Hindlimb muscle (tissue), 1 donor: ENCODE data around the gene CHSY3. TPM values are rescaled to one million over a fixed set of nuclear protein-coding genes. Genes with fewer than 3 reads are reported as not detected.
A peak's percentile ranks its signal among the peaks of the same experiment; 100 is the strongest.

ENCODE experiments used
- DNase-seq: peaks from one replicate; pipeline ENCODE4 v3.0.0-alpha.2; 2013
- polyA plus RNA-seq: library from polyadenylated mRNA; unstranded; fragments of 120-200 nt; gene quantifications from one replicate; pipeline ENCODE4 v1.2.1, GENCODE V29; 2013; ENCODE audit not compliant: insufficient read length

CHSY3 gene
- polyA plus RNA-seq, 1 donor: 4.4 TPM

DNA sequence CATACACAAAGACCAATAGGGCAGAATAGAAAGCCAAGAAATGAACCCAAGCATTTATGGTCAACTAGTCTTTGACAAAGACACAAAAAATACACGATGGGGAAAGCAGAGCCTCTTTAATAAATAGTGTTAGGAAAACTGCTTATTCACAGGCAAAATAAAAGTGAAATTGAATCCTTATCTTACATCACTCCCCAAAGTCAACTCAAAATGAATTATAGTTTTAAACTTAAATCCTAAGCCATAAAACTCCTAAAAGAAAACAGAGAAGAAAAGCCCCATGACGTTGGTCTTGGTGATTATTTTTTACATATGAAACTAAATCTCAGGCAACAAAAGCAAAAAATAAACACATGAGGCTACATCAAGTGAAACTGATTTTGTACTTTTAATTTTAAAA lies 46.8 kb downstream of the CHSY3 start:
- no peak for DNase-seq

DNA sequence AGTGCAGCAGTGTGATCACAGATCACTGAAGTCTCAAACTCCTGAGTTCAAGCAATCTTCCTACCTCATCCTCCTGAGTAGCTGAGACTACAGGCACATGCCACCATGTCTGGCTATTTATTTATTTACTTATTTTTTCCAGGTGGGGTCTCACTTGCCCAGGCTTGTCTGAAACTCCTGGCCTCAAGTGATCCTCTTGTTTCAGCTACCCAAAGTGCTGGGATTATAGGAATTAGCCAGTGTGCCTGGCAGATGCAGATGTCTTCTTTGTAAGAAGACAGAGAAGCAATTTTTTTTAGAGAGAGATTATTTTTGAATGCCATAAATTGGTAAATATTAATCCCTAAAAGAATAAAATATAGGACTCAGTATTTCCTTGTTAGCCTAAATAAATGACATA lies 54.3 kb downstream of the CHSY3 start:
- DNase-seq: no peak

DNA sequence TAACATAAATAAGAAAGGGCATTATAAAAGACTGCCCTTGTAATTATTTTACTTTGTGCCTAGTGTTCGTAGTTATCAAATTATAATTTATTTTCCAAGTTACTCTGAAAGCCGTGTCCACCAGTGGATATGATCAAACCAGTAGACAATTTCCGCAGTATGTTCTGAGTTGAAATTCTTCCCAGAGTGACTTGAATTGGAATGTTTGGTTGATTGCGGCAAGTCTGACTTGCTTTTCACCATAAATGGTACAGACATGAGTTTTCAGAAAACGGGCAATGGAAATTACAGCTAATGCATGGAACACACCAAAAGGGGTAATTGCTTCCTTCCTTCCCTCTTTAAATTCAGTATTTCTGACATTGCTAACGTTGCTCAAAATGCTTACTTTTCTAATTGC lies 56.6 kb downstream of the CHSY3 start:
- DNase-seq: peak; percentile 1

DNA sequence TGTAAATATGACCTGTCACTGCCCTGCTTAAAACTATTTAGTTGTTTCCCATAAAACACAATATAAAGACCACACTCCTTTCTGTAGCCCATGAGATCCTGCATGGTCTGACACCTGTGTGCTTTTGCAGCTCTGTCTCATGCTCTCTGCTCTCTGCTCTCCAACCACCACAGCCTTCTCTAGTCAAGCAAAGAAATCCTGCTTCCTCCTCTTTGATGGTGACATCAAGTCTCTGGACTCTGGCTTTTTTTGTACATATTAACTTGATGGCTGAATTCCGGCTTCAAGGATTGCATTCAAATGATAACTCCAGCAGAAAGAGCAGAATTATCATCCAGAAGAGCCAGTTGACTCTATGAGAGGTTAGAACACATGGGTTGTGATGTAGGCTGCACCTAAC lies 58.2 kb downstream of the CHSY3 start:
- DNase-seq: no peak

DNA sequence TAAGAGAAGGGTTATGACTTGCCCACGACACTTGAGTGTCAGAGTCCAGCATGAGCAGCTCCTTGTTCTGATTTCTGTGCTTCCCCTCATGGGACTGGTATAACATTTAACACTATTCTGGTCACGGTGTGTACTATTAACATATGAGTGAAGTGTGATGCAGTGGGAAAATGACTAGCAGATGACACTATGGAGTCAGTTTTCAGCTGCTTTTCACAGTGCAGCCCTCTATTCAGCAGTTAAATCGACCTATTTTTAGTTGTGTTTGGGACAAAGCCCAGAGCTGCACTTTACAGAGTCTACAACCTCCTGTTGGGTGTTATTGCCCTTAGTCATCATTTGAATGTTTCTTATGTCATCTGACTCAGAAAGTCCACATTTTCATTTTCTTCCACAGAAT lies 59.1 kb downstream of the CHSY3 start:
- DNase-seq: peak; percentile 7

DNA sequence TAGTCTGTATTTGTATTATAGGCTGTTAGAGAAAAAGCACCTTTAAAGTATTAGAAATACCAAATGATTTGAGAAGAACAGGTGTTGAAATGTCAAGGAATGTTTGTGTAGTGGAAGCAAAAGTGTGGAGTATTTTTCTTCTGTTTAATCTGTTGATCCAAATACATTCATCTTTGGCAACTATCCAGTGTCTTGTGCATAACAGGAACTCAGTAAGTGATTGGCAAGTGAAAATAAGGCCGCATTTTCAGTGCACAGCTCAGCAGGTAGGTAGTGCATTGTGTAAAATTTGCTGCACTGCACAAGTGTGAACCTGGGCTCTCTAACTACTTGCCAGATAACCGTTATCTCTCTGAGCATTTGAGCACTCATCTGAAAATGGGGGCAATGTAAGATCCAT lies 61.8 kb downstream of the CHSY3 start:
- no peak for DNase-seq

DNA sequence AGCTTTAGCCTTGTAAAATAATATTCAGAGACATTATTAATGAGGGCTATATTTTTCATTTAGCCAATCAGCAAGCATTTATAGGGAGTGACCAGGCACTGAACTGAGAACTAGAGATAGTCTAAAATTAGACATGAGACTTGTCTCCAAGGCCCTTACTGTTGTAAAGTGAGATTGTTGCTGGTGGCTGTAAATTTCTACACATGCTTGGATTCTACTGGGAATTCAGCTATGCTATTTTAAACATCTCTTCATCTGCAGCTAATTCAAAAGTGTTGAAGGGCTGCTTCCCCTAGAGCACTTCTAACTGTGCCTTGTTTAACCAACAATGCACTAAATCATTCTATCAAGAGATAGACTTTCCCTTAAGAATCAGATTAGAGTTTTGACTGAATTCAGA lies 67.4 kb downstream of the CHSY3 start:
- no peak for DNase-seq

DNA sequence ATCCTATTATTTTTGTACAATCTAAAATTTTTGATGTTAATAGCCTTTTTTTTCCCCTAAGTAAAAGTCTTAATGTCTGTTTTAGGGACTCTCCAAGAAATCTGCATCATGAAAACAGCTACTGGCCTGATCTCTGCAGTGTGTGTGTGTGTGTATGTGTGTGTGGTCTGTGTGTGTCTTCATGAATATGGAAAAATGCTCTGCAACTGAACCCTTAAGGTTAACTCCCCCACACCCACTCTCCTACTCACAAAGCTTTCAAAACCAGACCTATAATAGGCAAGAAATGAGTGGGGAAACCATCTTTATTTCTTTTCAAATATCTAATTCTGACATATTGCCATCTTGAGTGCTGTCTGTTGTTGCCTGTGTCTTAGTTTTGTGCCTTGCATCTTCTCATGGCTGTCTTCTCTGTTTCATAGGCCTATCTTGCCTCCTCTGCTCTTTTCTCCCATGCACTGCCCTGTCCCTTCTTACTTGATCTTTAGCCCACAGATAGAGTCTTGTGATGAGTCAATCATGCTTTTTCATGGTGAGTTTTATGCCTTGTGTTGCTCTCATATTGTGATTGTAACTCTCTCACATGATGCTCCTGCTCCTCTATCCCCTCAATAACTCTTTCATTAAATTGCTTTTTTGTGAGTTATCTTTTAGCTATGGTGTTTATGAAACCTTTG lies 68.3 kb downstream of the CHSY3 start:
- no peak for DNase-seq

DNA sequence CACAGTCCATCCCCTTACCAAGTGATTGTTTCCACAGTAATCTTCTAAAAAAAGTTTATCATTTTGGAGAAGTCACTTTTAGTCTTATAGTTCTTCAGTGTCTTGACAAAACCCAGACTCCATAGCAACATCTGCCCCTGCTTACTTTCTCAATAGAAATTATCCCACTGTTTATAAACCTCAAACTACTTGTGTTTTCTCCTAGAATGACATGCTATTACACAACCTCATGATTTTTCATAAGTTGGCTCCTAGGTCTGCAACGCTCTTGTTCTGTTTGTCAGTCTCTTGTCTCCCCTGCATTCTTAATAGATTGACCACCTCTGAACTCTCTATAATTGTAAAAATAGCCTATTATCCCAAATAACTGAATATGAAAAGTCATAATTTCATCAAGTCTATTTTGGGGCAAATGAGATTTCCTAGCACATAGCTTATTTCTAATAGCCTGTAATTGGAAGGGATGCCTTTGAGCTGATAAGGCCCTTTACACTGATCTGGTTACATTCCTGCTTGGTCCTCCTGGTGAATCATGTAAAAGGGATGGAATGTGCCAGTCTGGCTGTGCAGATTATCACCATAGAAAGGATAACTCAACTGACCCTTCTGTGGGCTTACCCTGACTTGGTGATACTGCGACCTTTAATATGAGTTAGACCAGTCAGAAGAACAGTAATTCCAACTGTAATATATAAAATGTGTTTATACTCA lies 69.6 kb downstream of the CHSY3 start:
- DNase-seq: no peak

DNA sequence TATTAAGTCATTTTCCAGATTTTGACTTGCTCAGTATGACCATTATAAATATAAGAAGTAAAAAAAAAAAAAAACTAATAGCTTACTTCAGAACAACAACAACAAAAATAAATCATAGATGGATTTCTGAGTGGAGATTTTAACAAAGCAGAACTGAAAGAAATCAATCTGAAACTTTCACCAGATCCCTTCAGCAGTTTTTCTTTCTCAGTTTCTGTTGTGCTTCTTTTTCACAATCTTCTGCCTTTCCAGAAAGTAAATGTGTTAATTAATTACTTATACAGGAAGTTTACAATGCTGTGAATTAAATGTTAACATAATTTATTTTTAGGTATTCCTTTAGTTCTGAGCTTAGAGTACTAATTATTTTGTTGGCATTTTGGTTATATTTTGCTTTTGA lies 73.5 kb downstream of the CHSY3 start:
- no peak for DNase-seq

DNA sequence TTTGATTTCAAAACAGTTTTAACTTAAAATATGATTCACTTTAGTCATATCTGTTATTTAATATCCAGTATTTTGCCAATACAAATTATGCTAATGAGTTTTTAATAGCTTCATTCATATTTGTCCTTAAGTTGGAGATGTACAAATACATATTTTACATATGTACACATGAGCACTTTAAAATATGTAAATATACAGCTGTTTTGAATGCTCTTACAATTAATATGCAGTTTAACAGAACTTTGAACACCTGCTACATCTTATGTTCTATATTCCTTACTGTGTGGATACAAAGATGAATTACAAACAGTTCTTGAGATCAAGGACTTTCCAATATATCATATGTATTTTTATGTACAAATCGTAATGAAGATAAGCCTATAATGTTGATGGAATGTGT lies 74.0 kb downstream of the CHSY3 start:
- DNase-seq: no peak

DNA sequence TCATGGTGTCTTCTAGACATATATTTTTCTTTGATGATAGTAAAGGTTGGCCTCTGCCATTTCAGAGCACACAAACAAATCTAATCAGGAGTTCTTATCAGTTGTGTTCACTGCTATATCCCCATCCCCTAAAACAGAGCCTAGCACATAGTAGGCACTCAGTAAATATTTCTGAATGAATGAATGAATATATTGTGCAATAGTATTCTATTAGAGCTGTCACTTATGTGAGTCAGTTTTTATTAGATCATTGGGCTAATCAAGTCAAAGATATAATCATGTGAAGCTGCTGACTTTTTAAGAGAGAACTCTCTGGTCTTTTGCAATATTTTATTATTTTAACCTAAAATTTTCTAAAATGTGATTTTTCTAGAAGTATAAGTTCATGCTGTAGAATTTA lies 84.2 kb downstream of the CHSY3 start:
- no peak for DNase-seq

DNA sequence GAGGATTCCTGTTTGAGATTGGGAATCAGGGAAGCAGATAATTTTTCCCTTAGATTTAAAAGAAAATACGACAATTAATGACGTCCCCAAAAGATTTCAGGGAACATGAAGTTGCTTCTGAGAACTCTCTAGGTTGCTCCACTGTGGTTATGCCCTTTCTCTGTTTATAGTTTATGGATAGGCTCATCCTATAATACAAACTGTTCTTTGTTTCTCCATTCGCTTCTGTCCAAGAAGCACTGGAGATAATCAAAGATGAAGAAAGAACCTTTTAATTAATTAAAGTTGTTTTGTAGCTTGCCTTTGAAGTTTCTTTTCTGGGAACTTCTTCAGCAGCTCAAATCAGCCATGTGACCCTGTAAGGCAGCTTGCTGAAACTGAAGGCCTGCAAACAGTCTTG lies 87.5 kb downstream of the CHSY3 start:
- no peak for DNase-seq

DNA sequence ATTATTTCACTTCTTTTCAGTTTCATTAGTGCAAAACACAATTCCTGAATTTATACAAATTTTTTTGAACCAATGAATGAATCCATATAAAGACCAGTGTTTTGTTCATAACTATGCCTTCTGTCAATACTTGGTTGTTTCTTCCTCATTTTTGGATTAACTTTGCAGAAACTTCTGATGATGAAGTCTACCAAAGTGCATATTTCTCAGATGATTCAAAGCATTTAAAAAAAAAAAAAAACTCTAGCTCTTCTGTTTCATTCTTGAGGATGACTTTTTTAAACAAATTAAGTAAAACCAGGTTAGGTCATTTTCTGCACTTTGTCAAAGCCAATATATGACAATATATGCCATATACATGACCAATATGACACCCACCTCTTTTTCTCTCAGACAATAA lies 92.6 kb downstream of the CHSY3 start:
- DNase-seq: no peak

DNA sequence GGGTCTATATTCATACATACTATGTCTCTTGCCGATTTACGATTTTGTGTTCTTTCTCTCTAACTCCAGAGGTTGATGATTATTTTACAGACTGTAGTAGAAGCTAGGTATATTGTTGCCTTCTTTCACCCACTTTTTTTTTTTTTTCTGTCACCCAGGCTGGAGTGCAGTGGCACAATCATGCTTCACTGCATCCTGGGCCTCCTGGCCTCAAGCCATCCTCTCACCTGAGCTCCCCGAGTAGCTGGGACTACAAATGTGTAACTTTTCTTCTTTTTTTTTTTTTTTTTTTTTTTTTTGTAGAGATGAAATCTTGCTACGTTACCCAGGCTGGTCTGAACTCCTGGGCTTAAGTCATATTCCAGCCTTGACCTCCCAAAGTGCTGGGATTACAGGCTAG lies 96.2 kb downstream of the CHSY3 start:
- DNase-seq: no peak

DNA sequence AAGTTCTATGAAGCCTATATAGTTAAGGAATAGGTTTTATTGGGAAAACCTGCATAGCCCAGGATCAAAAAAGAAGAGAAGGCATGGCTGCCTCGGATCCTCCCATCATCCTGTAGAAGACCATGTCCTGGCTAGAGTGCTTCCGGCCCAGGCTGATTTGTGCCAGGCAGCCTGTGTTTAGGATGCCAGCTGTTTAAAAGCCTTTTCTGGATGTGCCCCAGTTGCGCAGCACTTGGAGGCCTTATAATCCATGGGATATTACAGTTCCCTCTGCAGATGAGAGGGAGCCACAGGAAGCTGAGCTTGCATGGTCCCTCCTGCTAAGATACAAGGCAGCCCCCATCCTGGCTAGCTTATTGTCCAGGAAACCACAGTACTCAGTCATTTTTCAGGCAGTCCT lies 97.9 kb downstream of the CHSY3 start:
- no peak for DNase-seq

DNA sequence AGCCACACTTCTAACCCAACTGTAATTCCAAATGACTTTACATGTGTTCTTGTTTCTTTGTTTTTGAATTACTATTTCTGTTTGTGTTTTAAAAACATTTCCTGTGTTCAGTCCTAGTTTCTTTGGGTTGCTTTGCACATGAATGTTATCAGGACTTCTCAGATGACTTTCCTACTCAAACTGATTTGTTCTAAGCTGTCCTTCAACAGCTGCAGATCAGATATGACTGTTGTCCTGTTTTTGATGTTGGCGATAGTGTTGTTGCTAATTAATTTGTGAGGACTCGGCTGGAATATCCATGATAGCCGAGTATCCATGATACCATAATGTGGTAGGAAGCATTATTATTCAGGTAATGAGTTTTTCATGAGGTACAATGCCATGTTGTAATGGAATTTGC lies 98.6 kb downstream of the CHSY3 start:
- DNase-seq: no peak

DNA sequence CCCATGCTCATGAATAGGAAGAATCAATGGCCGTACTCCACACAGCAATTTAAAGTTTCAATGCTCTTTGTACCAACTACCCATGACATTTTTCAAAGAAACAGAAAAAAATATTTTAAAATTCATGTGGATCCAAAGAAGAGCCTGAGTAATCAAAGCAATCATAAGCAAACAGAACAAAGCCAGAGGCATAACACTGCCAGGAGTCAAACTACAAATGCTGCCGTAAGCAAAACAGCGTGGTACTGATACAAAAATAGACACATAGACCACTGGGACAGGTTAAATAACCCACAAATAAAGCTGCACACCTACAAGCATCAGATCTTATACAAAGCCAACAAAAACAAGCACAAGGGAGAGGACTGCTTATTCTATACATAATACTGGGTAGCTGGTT lies 107.7 kb downstream of the CHSY3 start:
- DNase-seq: no peak

DNA sequence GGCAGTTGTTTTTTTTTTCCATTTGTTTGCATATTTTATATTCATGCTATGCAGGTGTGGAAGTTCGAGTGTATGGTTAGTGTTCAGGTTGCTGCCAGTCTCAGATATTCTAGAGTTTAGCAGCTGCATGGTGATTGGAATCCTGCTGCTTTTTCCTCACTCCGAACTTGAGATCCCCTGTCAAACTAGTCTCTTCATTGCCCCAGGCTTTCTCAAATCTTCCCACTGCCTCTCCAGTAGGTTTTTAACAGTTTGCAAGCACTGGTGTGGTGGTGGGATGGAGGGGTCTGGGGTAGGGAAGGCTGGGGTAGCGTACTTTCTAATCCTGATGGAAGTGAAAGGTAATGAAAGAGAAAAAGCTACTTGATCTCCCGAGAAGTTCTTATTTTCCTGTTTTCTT lies 112.9 kb downstream of the CHSY3 start:
- no peak for DNase-seq

DNA sequence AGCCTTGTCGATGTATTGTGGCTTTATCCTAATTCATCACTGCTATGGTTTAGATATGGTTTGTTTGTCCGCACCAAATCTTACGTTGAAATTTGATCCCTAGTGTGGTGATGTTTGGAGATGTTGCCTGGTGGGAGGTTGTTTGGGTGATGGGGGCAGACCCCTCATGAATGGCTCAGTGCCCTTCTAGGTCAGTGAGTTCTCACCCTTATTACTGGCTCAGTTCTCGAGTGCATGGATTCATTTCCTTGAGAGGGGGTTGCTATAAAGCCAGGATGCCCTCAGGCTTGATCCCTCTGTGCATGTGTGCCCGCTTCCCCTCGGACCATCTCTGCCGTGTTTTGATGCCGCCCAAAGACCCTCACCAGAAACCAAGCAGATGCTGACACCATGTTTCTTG lies 114.4 kb downstream of the CHSY3 start:
- no peak for DNase-seq

DNA sequence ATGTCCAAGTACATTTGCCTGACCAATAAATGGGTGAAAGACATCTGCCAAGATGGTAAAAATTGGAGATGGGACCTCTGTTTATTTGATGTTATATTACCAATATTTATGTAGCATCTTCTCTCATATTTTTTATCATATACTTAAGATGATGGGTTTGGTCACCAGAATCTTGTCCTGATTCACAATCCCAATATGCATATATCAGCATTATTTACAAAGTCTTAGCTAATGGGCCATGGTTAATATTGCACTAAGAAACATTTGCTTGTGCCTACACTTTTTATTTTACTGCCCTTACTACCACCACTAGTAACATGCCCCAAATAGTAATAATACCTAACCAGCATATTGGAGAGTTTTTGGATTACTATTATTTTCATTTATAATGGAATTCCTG lies 116.7 kb downstream of the CHSY3 start:
- no peak for DNase-seq

DNA sequence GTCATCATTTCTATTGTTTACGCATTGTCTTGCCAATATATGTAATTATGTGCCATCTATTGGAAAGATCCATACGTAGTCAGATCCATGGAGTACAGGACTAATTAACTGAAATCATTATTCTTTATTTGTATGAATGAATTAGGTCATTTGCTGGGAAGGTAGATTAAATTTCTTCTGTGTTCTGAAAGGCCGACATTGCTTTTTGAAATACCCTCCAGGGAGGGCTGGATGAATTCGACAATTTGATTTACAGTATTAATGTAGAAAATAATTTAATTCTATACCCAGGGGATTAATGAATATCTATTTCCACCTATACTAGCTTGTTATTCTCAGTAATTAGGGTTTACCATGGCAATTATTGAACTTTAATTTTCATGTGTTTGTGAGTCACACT lies 117.6 kb downstream of the CHSY3 start:
- no peak for DNase-seq

DNA sequence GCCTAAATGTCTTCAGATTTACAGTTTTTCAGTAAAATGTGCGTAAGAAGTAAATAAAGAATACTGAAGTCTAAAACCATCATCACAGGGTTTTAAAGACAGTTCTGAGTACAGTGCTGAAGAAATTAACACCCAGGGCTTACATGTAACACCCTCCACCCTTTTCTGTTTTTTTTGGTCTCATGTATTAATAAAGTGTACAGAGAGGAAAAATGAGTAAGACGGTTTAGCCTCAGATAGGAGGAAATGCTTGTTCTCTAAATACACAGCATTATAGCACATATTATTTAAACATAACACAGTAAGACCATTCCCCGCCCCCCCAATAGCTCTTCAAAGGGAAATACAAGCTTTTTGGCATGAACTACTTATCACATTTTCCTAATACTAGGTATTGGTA lies 119.3 kb downstream of the CHSY3 start:
- no peak for DNase-seq

DNA sequence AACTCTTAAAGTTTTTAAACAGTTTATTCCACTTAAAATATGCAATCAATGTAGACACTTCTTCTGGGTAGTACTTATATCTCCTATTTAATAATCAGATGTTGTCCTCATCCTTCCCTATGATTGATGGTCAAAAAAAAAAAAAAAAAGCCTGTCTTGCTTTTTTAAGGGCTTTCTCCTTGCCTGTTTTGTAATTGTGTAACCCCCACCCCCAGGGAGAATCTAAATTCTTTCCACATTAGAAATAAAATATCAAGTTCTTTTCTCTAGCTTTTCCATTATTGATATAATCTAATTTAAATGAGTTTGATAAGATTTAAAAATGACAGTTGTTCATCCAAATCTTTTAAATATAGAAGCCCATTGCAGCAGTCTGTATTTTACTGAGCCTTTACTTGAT lies 119.7 kb downstream of the CHSY3 start:
- no peak for DNase-seq

DNA sequence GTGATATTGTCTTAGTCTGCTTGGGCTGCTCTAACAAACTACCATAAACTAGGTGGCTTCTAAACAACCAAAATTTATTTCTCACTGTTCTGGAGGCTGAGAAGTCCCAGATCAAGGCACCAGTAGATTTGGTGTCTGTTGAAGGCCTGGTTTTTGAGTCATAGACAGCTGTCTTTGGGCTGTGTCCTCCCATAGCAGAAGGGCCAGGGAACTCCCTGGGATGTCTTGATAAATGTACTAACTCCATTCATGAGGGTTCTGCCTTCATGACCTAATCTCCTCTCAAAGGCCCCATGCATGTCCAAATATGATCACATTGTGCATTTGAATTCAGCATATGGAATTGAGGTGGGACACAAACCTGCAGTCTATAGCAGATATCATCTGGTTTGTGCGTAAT lies 121.2 kb downstream of the CHSY3 start:
- DNase-seq: no peak
